Keratinocyte (primary cell): ENCODE measurements around the gene ANAPC1. TPM values are rescaled to one million over a fixed set of nuclear protein-coding genes. Genes with fewer than 3 reads are reported as not detected.
"Not testable (repeated sequence)": the region's sequence is repeated elsewhere in the genome, so short reads cannot be mapped to it uniquely, and the experiment has no call there.

Experiments
- DNase-seq: peaks from one replicate; pipeline ENCODE4 v3.0.0-alpha.2; 2011; ENCODE audit warnings: low read depth, missing footprints, low spot score
- FAIRE-seq: peaks from 2 replicates; lab custom pipeline; 2011; peaks lifted over from hg19 to GRCh38; lab: Jason Lieb, UNC
- H2AFZ ChIP-seq: 2 replicates; pipeline ENCODE4 v1.6.0; 2012; ENCODE audit warnings: low read length, control low read depth, inconsistent platforms; ENCODE audit not compliant: control insufficient read depth
- H3K27ac ChIP-seq: 2 replicates; pipeline ENCODE4 v1.5.1; 2011; ENCODE audit warnings: low read length; ENCODE audit not compliant: control insufficient read depth, insufficient read depth
- H3K27me3 ChIP-seq: 3 replicates; pipeline ENCODE4 v1.6.0; 2011; ENCODE audit warnings: low read length; ENCODE audit not compliant: control insufficient read depth, insufficient read depth; ENCODE audit errors: extremely low read depth
- H3K36me3 ChIP-seq, 2 experiments: 2 replicates in 1 of 2; 3 replicates in 1 of 2; pipeline ENCODE4 v1.5.1; 2011; ENCODE audit warnings: low read length in 2 of 2, mild to moderate bottlenecking in 1 of 2; ENCODE audit not compliant: control insufficient read depth in 2 of 2, insufficient read depth in 2 of 2; ENCODE audit errors: extremely low read depth in 1 of 2
- H3K4me1 ChIP-seq: 3 replicates; pipeline ENCODE4 v1.5.1; 2011; ENCODE audit warnings: low read length; ENCODE audit not compliant: control insufficient read depth, insufficient read depth; ENCODE audit errors: extremely low read depth
- H3K4me2 ChIP-seq: 3 replicates; pipeline ENCODE4 v1.6.0; 2011; ENCODE audit warnings: low read depth, low read length; ENCODE audit not compliant: control insufficient read depth, insufficient read depth; ENCODE audit errors: extremely low read depth
- H3K4me3 ChIP-seq, 3 experiments: fragments of 200-600 bp in 1 of 3; sonication (generic) in 1 of 3; 2 replicates in 2 of 3; 3 replicates in 1 of 3; pipeline ENCODE4 v1.5.1; 2011 to 2016; ENCODE audit warnings: low read length in 3 of 3, mild to moderate bottlenecking in 3 of 3, control low read depth in 2 of 3, inconsistent platforms in 1 of 3, low read depth in 1 of 3, mixed read lengths in 1 of 3, mixed run types in 1 of 3, moderate library complexity in 1 of 3; ENCODE audit not compliant: control insufficient read depth in 2 of 3, insufficient read depth in 2 of 3; ENCODE audit errors: extremely low read depth in 1 of 3
- H3K79me2 ChIP-seq: 2 replicates; pipeline ENCODE4 v1.6.0; 2012; ENCODE audit warnings: low read length; ENCODE audit not compliant: control insufficient read depth, insufficient read depth
- H3K9ac ChIP-seq: 3 replicates; pipeline ENCODE4 v1.6.0; 2011; ENCODE audit warnings: low read length; ENCODE audit not compliant: control insufficient read depth, insufficient read depth; ENCODE audit errors: extremely low read depth
- H3K9me1 ChIP-seq: 3 replicates; pipeline ENCODE4 v1.6.0; 2011; ENCODE audit warnings: low read length; ENCODE audit not compliant: control insufficient read depth, insufficient read depth; ENCODE audit errors: extremely low read depth
- H3K9me3 ChIP-seq: 2 replicates; pipeline ENCODE4 v1.5.1; 2012; ENCODE audit warnings: low read depth, low read length; ENCODE audit not compliant: control insufficient read depth
- H4K20me1 ChIP-seq: 3 replicates; pipeline ENCODE4 v1.6.0; 2011; ENCODE audit warnings: low read length; ENCODE audit not compliant: control insufficient read depth, insufficient read depth; ENCODE audit errors: extremely low read depth
- dilution Hi-C: fragments of 300-500 bp; cut with MboI; formaldehyde crosslinking; loops from one replicate; pipeline ENCODE4 v1.7.0; 2020; ENCODE audit warnings: low sequenced_read_pairs; ENCODE audit not compliant: extremely low pct_ligation_motif_present
- polyA plus RNA-seq, 5 experiments: library from polyadenylated mRNA; depleted of rRNA in 3 of 5; stranded (reverse) in 3 of 5; stranded (forward) in 1 of 5; unstranded in 1 of 5; fragments of >200 nt; gene quantifications; 1 replicate in 1 of 5; 2 replicates in 3 of 5; 3 replicates in 1 of 5; pipeline versions ENCODE4 v1.2.1 to v1.2.3, GENCODE V29; 2011 to 2012; ENCODE audit warnings: missing spikeins in 2 of 5, low read depth in 1 of 5, low replicate concordance in 1 of 5
- small RNA-seq, 3 experiments: library from RNA; depleted of rRNA; stranded (forward); fragments of <200 nt; gene quantifications; one replicate each; pipeline ENCODE3, GENCODE V24; 2012; ENCODE audit warnings: low read depth in 3 of 3, low replicate concordance in 1 of 3; ENCODE audit not compliant: insufficient read length in 3 of 3
- TF ChIP-seq, protein P1 (sequence below), 3 experiments: IDR thresholded peaks in 1 of 3; conservative IDR thresholded peaks in 1 of 3; optimal IDR thresholded peaks in 1 of 3; 2 replicates in 2 of 3; 3 replicates in 1 of 3; pipeline versions ENCODE3 to v1.5.1; 2011; ENCODE audit warnings: low read length in 3 of 3, mild to moderate bottlenecking in 3 of 3, moderate library complexity in 2 of 3, control low read depth in 1 of 3, inconsistent platforms in 1 of 3; ENCODE audit not compliant: insufficient read depth in 2 of 3; ENCODE audit errors: extremely low read depth in 1 of 3

Gene ANAPC1
- polyA plus RNA-seq, 1 donor (not counting 4 experiments of a cell fraction or from before 2014, with no cell fraction given), result 36.5 TPM

DNA sequence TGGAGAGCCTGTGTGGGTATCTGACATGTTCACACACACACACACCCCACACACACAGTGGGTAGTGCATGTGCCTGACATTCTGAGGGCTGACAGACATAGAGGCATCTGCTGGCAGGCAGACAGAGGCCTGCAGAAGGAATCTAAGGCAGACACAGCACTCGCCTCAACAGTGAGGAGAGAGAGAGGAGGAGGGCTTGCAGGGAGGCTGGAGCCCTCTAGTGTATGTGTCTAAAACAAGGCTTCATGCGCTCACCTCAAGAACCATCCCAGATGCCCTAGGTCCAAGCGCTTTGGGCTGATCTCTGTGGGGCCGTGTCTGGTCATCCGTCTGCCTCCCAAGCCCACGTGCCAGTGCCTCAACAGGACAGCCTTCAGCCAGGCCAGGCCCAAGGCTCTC is 158.3 kb downstream of the ANAPC1 start:
- dilution Hi-C loops, H3K9ac ChIP-seq, H3K27ac ChIP-seq, H2AFZ ChIP-seq, DNase-seq, H3K4me1 ChIP-seq, FAIRE-seq, H4K20me1 ChIP-seq, H3K79me2 ChIP-seq, H3K36me3 ChIP-seq, H3K4me3 ChIP-seq, H3K9me1 ChIP-seq, H3K27me3 ChIP-seq, H3K9me3 ChIP-seq, H3K4me2 ChIP-seq: not testable (repeated sequence)
- TF ChIP-seq, protein P1, sequence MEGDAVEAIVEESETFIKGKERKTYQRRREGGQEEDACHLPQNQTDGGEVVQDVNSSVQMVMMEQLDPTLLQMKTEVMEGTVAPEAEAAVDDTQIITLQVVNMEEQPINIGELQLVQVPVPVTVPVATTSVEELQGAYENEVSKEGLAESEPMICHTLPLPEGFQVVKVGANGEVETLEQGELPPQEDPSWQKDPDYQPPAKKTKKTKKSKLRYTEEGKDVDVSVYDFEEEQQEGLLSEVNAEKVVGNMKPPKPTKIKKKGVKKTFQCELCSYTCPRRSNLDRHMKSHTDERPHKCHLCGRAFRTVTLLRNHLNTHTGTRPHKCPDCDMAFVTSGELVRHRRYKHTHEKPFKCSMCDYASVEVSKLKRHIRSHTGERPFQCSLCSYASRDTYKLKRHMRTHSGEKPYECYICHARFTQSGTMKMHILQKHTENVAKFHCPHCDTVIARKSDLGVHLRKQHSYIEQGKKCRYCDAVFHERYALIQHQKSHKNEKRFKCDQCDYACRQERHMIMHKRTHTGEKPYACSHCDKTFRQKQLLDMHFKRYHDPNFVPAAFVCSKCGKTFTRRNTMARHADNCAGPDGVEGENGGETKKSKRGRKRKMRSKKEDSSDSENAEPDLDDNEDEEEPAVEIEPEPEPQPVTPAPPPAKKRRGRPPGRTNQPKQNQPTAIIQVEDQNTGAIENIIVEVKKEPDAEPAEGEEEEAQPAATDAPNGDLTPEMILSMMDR (optimal IDR thresholded peaks at IDR 0.05 in 1 of 3, IDR thresholded peaks at IDR 0.05 in 1 of 3, conservative IDR thresholded peaks at IDR 0.05 in 1 of 3; ENCODE audit: extremely low read depth in 1 of 3, insufficient read depth in 2 of 3, low read length in 3 of 3), result peak in 1 of 3 experiments; percentile 37

DNA sequence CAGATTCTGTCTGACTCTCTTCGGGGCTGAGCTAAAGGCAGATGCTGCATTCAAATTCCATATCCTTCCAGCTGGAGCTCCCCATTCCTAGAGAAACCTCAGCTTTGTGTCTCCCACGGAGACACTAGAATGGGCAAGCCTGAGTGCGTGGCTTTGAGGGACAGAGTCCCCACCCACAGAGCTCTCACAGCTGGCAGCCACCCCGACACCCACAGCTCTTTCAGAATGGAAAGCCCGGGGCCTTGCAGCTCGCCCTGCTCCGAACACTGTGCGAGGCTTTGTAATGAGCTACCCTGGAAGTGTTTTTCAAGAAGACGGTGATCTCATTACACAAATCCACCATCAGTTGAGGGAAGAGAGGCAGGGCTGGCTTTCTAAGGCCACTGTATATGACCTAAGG is 164.4 kb downstream of the ANAPC1 start:
- H2AFZ ChIP-seq, H3K9me1 ChIP-seq, H3K4me3 ChIP-seq, FAIRE-seq, H4K20me1 ChIP-seq, H3K36me3 ChIP-seq, H3K4me1 ChIP-seq, H3K27ac ChIP-seq, H3K9ac ChIP-seq, DNase-seq, H3K9me3 ChIP-seq, H3K4me2 ChIP-seq, H3K27me3 ChIP-seq, dilution Hi-C loops, H3K79me2 ChIP-seq: not testable (repeated sequence)

Small RNA genes lying within 50 kb of the gene (small RNA-seq; reads per million reads assigned to genes)
- gene MIR4771-2 (0 reads per million in 3 experiments), gene RN7SL297P (0 reads per million in 3 experiments)

Other genes starting within 250 kb of the ANAPC1 start
- 0.10 to 0.32 TPM (median 0.14 TPM) in 3 replicates for gene MERTK, start 14.4 kb upstream of the ANAPC1 start, polyA plus RNA-seq
- 19.5 to 37.3 TPM (median 21.0 TPM) in 3 replicates for gene TMEM87B, start 171.1 kb upstream of the ANAPC1 start, polyA plus RNA-seq